Measurements from ENCODE around the gene COX6B2. TPM values are rescaled to one million over a fixed set of nuclear protein-coding genes. Genes with fewer than 3 reads are reported as not detected.

COX6B2 gene
- total and polyA plus RNA-seq, 2 of the 8 experiments (the other 6 are each of a cell fraction or from before 2014, with no cell fraction given): 4.9 to 6.4 TPM

GRCh38 chr19:55348317-55349034 is 6.0 kb downstream of the COX6B2 start (continued):
- TF ChIP-seq GABPA (IDR thresholded peaks at IDR 0.05; ENCODE audit: borderline replicate concordance, insufficient read depth, low read length): peak; percentile 11; the same call in 1 of the 2 replicates
- TF ChIP-seq RBBP5 (IDR thresholded peaks at IDR 0.05; ENCODE audit: borderline replicate concordance, low read depth, low read length): 0 out of 2 replicates have a peak, but pooled peaks have one; percentile 61
- TF ChIP-seq NRF1 (IDR thresholded peaks at IDR 0.05; ENCODE audit: low read depth, low read length): no peak
- no peak for TF ChIP-seq KDM5A (IDR thresholded peaks at IDR 0.05; ENCODE audit: low read length)
- TF ChIP-seq SIX5 (IDR thresholded peaks at IDR 0.05; ENCODE audit: low read depth, low read length): no peak
- TF ChIP-seq TAF7 (optimal IDR thresholded peaks at IDR 0.05; ENCODE audit: borderline replicate concordance, low read depth, low read length): peak; percentile 43
- TF ChIP-seq MAX (IDR thresholded peaks at IDR 0.05): peak; percentile 75
- no peak for TF ChIP-seq JUND (IDR thresholded peaks at IDR 0.05; ENCODE audit: low read length)

All from H1 (cell line).